ENCODE data around the gene KIR3DL3.
"Not testable (repeated sequence)": the region's sequence is repeated elsewhere in the genome, so short reads cannot be mapped to it uniquely, and the experiment has no call there.

The KIR3DL3 gene

DNA sequence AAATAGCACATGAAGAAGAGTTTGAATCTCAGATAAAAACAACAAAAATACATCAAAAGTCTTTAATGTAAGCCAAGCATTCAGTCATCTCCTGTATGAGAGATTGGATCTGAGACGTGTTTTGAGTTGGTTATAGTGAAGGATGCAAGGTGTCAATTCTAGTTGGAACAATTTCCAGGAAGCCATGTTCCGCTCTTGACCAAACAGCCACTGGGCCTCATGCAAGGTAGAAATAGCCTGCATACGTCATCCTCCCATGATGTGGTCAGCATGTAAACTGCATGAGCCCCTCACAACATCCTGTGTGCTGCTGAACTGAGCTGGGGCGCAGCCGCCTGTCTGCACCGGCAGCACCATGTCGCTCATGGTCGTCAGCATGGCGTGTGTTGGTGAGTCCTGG, at the start of gene KIR3DL3:
KIR3DL3 (plus strand) TSS at position 301 of the 400 bp plus-strand sequence; CDS start at position 356, 55 bp downstream.
- FAIRE-seq (no peak), DNase-seq (ENCODE audit: extremely low spot score, insufficient read length, low read depth) (no peak)

- FAIRE-seq (peak; percentile 81), DNase-seq (ENCODE audit: extremely low spot score, insufficient read length, low read depth) (peak; percentile 38)
Measured at GRCh38 chr19:54676210-54676834, 47.9 kb upstream of the KIR3DL3 start.

DNA sequence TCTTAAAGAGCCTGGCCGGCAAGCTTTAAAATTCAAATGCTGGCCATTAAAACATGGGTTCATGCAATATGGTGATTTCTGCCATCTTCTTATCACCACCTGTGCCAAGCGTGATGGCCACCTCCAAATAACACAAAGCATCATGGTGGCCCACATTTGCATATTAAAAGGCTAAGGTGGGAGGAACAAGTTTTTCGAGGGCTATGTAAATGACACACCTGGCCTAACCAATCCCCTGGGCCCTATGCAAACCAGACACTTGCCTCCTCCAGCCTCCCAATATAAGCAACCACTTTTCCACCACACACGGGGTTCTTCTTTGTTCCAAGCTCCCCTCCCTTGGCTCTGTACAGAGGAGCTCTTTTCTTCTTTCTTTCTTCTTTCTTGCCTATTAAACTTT, 47.0 kb upstream of the KIR3DL3 start:
- FAIRE-seq (no peak), DNase-seq (ENCODE audit: extremely low spot score, insufficient read length, low read depth) (no peak)

GRCh38 chr19:54681596-54681995, 42.6 kb upstream of the KIR3DL3 start:
- DNase-seq (ENCODE audit: extremely low spot score, insufficient read length, low read depth); FAIRE-seq: not testable (repeated sequence)

- DNase-seq (ENCODE audit: extremely low spot score, insufficient read length, low read depth) (no peak), FAIRE-seq (no peak)
Measured at GRCh38 chr19:54682306-54682856, 41.9 kb upstream of the KIR3DL3 start.

- FAIRE-seq (no peak), DNase-seq (ENCODE audit: extremely low spot score, insufficient read length, low read depth) (no peak)
Measured at GRCh38 chr19:54684527-54684926, 39.7 kb upstream of the KIR3DL3 start.

DNA sequence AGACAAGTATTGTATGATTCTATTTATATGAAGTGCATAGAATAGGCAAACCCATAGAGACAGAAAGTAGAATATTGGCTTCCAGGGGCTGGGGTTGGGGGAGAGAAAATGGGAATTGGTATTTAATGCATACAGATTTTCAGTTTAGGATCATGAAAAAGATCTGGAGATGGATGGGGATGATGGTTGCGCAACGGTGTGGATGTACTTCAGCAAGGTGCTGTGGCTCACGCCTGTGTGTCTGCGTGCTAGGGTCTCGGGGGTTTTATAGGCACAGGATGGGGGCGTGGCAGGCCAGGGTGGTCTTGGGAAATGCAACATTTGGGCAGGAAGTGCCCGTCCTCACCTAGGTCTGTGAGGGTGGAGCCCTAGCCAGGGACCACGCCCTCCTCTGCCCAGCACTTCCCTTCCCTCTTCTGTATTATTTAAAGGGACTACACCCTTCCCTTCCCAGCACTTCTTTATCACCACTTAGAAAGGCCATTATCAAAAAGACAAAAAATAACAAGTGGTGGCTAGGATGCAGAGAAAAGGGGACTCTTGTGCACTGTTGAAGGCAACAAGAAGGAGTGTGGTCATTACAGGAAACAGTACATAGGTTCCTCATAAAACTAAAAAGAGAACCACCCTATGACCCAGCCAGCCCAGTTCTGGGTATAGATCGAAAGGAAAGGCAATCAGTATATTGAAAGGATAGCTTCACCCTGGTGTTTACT, 32.5 kb upstream of the KIR3DL3 start:
- FAIRE-seq (no peak), DNase-seq (ENCODE audit: extremely low spot score, insufficient read length, low read depth) (no peak)

DNA sequence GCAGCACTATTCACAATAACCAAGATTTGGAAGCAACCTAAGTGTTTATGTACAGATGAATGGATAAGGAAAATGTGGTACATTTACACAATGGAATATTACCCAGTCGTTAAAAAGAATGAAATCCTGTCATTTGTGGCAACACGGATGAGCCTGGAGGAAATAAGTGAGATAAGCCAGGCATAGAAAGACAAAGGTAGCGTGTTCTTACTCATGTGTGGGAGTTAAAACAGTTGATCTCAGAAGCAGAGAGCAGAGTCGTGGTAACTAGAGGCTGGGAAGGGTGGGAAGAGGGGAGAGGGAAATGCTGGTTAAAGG, 32.0 kb upstream of the KIR3DL3 start:
- FAIRE-seq (no peak), DNase-seq (ENCODE audit: extremely low spot score, insufficient read length, low read depth) (no peak)

- no peak for FAIRE-seq
- DNase-seq (ENCODE audit: extremely low spot score, insufficient read length, low read depth): no peak
Measured at GRCh38 chr19:54694648-54695047, 29.6 kb upstream of the KIR3DL3 start.

- FAIRE-seq (no peak), DNase-seq (ENCODE audit: extremely low spot score, insufficient read length, low read depth) (no peak)
Measured at GRCh38 chr19:54696117-54696548, 28.1 kb upstream of the KIR3DL3 start.

DNA sequence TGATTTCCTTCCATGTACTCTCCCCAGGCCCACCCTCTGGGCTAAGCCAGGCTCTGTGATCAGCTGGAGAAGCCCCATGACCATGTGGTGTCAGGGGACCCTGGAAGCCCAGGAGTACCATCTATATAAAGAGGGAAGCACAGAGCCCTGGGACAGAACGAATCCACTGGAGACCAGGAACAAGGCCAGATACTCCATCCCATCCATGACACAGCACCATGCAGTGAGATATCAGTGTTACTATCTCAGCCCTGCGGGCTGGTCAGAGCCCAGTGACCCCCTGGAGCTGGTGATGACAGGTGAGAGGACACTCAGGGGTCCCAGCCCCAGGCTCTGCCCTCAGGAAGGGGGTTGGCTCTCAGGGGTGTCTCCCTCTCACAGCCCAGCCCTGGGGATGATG, 27.5 kb upstream of the KIR3DL3 start:
- DNase-seq (ENCODE audit: extremely low spot score, insufficient read length, low read depth) (no peak), FAIRE-seq (no peak)

GRCh38 chr19:54697716-54698115, 26.5 kb upstream of the KIR3DL3 start:
- not testable (repeated sequence) for FAIRE-seq; DNase-seq (ENCODE audit: extremely low spot score, insufficient read length, low read depth)

- FAIRE-seq (no peak), DNase-seq (ENCODE audit: extremely low spot score, insufficient read length, low read depth) (no peak)
Measured at GRCh38 chr19:54704928-54705327, 19.3 kb upstream of the KIR3DL3 start.

GRCh38 chr19:54707962-54708361, 16.3 kb upstream of the KIR3DL3 start:
- FAIRE-seq (peak; percentile 72), DNase-seq (ENCODE audit: extremely low spot score, insufficient read length, low read depth) (peak; percentile 18)

DNA sequence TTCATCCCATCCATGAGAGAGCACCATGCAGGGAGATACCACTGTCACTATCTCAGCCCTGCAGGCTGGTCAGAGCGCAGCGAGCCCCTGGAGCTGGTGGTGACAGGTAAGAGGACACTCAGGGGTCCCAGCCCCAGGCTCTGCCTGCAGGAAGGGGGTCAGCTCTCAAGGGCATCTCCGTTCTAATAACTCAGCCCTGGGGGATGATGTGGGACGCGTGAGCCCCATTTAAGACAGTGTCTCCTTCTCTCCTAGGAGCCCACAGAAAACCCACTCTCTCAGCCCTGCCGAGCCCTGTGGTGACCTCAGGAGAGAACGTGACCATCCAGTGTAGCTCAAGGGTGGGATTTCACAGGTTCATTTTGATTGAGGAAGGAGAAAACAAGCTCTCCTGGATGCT, 15.5 kb upstream of the KIR3DL3 start:
- DNase-seq (ENCODE audit: extremely low spot score, insufficient read length, low read depth): no peak
- no peak for FAIRE-seq

- DNase-seq (ENCODE audit: extremely low spot score, insufficient read length, low read depth): no peak
- FAIRE-seq: no peak
Measured at GRCh38 chr19:54709212-54709948, 14.9 kb upstream of the KIR3DL3 start.

- FAIRE-seq; DNase-seq (ENCODE audit: extremely low spot score, insufficient read length, low read depth): not testable (repeated sequence)
Measured at GRCh38 chr19:54709956-54710355, 14.3 kb upstream of the KIR3DL3 start.

DNA sequence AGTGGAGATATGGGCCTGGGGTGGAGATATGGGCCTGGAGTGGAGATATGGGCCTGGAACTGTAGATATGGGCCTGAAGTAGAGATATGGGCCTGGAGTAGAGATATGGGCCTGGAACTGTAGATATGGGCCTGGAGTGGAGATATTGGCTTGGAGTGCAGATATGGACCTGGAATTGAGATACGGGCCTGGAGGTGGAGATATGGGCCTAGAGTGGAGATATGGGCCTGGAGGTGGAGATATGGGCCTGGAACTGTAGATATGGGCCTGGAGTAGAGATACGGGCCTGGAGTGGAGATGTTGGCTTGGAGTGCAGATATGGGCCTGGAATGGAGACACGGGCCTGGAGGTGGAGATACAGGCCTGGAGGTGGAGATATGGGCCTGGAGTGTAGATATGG, 402 bp downstream of the KIR3DL3 start:
- DNase-seq (ENCODE audit: extremely low spot score, insufficient read length, low read depth): no peak
- no peak for FAIRE-seq

DNA sequence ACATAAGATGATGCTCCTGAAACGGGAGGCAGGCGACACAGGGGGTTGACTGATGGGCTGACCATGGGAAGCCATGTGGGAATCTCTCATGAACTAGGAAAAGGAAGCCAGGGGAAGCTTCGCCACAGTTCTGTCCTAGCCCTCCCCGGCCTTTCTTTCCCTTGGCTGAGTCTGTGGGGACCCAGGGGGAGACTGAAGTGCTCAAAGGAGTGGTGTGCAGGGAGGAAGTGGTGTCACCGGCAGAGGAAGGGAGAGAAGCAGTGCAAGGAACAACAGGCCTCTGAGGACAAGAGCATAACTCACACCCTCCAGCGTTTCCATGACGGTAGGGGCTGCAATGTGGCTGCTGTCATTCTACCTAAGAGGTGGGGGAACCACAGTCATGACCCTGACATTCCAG, 1.1 kb downstream of the KIR3DL3 start:
- no peak for DNase-seq (ENCODE audit: extremely low spot score, insufficient read length, low read depth)
- FAIRE-seq: no peak

DNA sequence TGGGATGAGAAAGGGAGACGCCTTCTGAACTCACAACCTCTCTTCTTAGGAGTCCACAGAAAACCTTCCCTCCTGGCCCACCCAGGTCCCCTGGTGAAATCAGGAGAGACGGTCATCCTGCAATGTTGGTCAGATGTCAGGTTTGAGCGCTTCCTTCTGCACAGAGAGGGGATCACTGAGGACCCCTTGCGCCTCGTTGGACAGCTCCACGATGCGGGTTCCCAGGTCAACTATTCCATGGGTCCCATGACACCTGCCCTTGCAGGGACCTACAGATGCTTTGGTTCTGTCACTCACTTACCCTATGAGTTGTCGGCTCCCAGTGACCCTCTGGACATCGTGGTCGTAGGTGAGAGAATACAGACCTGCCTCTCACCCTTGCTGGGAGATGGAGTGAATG, 3.3 kb downstream of the KIR3DL3 start:
- FAIRE-seq: no peak
- no peak for DNase-seq (ENCODE audit: extremely low spot score, insufficient read length, low read depth)

DNA sequence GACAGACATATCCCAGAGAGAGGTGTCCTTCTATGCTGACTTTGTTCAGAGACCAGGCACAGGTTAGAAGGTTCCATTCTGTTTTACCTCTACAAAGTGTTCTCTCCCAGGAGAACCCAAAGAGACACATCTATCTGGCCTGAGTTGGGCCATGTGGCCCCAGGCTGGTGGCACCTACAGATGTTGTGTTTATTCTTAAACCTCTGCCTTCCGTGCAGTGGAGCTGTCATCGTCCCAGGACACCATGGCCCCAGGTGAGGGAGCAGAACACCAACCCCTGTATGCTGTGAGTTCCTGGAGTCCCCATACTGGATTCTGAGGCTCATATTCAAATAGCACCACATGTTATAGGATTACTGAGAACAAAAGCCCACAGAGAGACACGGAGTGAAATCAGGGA, 3.9 kb downstream of the KIR3DL3 start:
- DNase-seq (ENCODE audit: extremely low spot score, insufficient read length, low read depth): no peak
- no peak for FAIRE-seq
